HEK293T (cell line): ENCODE measurements around the gene IKZF3.

ENCODE experiments used
- CTCF ChIA-PET: fragments of 350-600 bp; formaldehyde crosslinking; extraction: SDS; loops from one replicate; lab custom pipeline; 2021; ENCODE audit warnings: antibody characterized with exemption, inconsistent platforms; lab: Yijun Ruan, JAX
- POLR2A ChIA-PET: fragments of 350-600 bp; formaldehyde crosslinking; extraction: SDS; loops from one replicate; lab custom pipeline; 2020; ENCODE audit warnings: antibody characterized with exemption, inconsistent platforms; lab: Yijun Ruan, JAX
- DNase-seq: peaks from one replicate; pipeline ENCODE4 v3.0.0; 2012; ENCODE audit warnings: mixed read lengths; ENCODE audit errors: extremely low spot score
- ARNT ChIP-seq: fragments of 450-650 bp; IDR thresholded peaks from 2 replicates; pipeline ENCODE4 v1.6.1; 2017; ENCODE audit warnings: mild to moderate bottlenecking
- BHLHE40 ChIP-seq: fragments of 450-650 bp; IDR thresholded peaks from 2 replicates; pipeline ENCODE4 v1.6.1; 2016; ENCODE audit warnings: mild to moderate bottlenecking, moderate library complexity, borderline replicate concordance
- CTBP1 ChIP-seq: fragments of 450-650 bp; IDR thresholded peaks from 2 replicates; pipeline ENCODE4 v1.6.1; 2016; ENCODE audit warnings: borderline replicate concordance
- ELF4 ChIP-seq: fragments of 450-650 bp; IDR thresholded peaks from 2 replicates; pipeline ENCODE4 v1.6.1; 2017; ENCODE audit warnings: antibody characterized with exemption
- FOXA1 ChIP-seq: fragments of 450-650 bp; IDR thresholded peaks from 2 replicates; pipeline ENCODE4 v1.6.1; 2016; ENCODE audit warnings: mild to moderate bottlenecking
- FOXK2 ChIP-seq: fragments of 450-650 bp; IDR thresholded peaks from 2 replicates; pipeline ENCODE4 v1.6.1; 2016; ENCODE audit warnings: mild to moderate bottlenecking
- FOXM1 ChIP-seq: fragments of 450-650 bp; IDR thresholded peaks from 2 replicates; pipeline ENCODE4 v1.6.1; 2017; ENCODE audit warnings: mild to moderate bottlenecking, borderline replicate concordance
- HDGF ChIP-seq: fragments of 450-650 bp; IDR thresholded peaks from 2 replicates; pipeline ENCODE4 v1.6.1; 2017; ENCODE audit warnings: antibody characterized with exemption, borderline replicate concordance
- L3MBTL2 ChIP-seq: fragments of 450-650 bp; conservative IDR thresholded peaks from 2 replicates; pipeline ENCODE4 v1.6.1; 2016; ENCODE audit warnings: mild to moderate bottlenecking
- LEF1 ChIP-seq: fragments of 450-650 bp; IDR thresholded peaks from 2 replicates; pipeline ENCODE4 v1.6.1; 2017; ENCODE audit warnings: mild to moderate bottlenecking, borderline replicate concordance
- NFRKB ChIP-seq: fragments of 450-650 bp; IDR thresholded peaks from 2 replicates; pipeline ENCODE4 v1.6.1; 2016; ENCODE audit warnings: mild to moderate bottlenecking, moderate library complexity
- PKNOX1 ChIP-seq: fragments of 450-650 bp; IDR thresholded peaks from 2 replicates; pipeline ENCODE4 v1.6.1; 2016
- SP1 ChIP-seq: fragments of 450-650 bp; IDR thresholded peaks from 2 replicates; pipeline ENCODE4 v1.6.1; 2017
- SUZ12 ChIP-seq: fragments of 450-650 bp; IDR thresholded peaks from 2 replicates; pipeline ENCODE4 v1.6.1; 2016; ENCODE audit warnings: mild to moderate bottlenecking
- TARDBP ChIP-seq: fragments of 450-650 bp; IDR thresholded peaks from 2 replicates; pipeline ENCODE4 v1.6.1; 2016
- ZNF384 ChIP-seq: fragments of 450-650 bp; IDR thresholded peaks from 2 replicates; pipeline ENCODE4 v1.6.1; 2016

The IKZF3 gene

DNA sequence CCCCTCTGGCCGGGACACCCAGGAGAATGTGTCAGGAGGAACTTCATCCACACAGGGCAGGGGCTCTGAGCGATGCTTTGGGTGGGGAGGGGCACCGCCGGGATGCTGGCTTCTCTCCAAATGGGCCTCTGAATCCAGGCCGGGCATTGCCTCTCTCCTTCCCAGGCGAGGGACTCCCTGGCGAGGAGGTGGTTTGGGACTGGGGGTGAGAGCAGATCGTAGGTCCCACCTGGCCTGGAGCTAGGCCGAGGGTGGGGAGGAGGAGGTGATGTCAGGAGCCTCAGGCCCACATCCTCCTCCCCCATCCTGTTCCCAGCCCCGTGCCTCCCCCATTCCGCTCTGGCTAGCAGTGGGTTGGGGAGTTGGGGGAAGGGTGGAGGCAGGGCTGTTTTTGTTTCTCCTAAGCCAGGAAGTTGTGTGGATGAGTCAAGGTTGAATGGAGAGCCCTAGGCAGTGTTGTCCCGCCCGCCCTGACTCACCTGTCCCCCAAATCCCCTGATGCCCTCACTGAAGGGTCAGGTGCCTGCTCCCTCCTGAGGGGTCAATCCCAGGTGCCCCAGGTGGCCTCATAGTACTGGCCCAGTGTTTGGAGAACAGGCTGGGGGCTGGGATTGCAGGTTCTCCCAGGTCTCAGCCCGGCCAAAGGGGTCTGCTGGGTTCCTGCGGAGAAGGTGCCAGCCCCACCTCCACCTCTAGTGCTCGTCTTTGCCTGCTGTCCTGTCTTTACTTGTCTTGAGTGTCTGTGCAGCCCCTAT, 123.6 kb downstream of the IKZF3 start:
- ChIA-PET POLR2A (interaction anchor here (0.7 kb wide), 1 partner anchor 12 kb away, joined by 3 read pairs; no protein-coding TSS in a partner anchor), CTCF (no interaction called here)
- no peak for DNase-seq

DNA sequence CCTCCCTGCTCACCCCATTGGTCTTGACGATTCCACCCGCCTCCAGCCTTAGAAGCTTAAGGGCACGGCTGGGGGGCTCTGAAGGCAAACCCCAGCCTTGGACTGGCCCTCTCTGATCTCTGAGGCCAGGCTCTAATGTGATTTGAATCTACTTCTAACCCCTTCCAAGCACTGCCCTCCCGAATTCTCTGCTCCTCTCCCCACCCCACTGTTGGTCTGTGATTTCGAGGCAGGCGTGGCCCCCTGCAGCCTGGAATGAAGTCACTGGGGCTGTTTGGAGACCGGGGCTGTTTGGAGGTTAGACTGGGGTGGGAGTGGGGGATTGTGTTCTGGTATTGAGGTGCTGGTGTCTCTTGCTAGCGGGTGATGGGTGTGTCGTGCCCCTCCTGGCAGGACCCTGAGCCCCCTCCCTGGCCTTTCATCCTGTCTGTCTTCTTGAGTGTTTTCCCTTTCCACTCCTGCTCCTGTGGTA, 124.2 kb downstream of the IKZF3 start:
- DNase-seq: no peak
- TF ChIP-seq LEF1 (no peak), SUZ12 (no peak), TARDBP (no peak), L3MBTL2 (no peak), FOXK2 (no peak), FOXA1 (no peak)
- CTCF ChIA-PET: interaction anchor here (1.1 kb wide), 1 partner anchor 10 kb away, joined by 6 read pairs; the partner anchor contains the start of gene MIEN1
- POLR2A ChIA-PET: interaction anchor here (0.7 kb wide), 1 partner anchor 10 kb away, joined by 3 read pairs; no protein-coding TSS in a partner anchor

More for the DNA sequence above, 123.6 kb downstream of the IKZF3 start:
- TF ChIP-seq FOXA1 (no peak), CTBP1 (no peak), LEF1 (no peak), ZNF384 (no peak)

GRCh38 chr17:39738983-39739884, 124.9 kb downstream of the IKZF3 start:
- DNase-seq: no peak
- TF ChIP-seq BHLHE40 (no peak), FOXM1 (no peak)
- ChIA-PET POLR2A (interaction anchor here (0.7 kb wide), 1 partner anchor 10 kb away, joined by 3 read pairs; no protein-coding TSS in a partner anchor), CTCF (interaction anchor here (1.1 kb wide), 1 partner anchor 9 kb away, joined by 6 read pairs; the partner anchor contains the start of gene MIEN1)

- ChIA-PET CTCF (no interaction called here), POLR2A (no interaction called here)
- TF ChIP-seq FOXM1: no peak
- no peak for TF ChIP-seq ELF4
- TF ChIP-seq ZNF384: no peak
- no peak for TF ChIP-seq HDGF
- no peak for TF ChIP-seq ARNT
- TF ChIP-seq CTBP1: no peak
- TF ChIP-seq FOXA1: no peak
- TF ChIP-seq FOXK2: no peak
- no peak for TF ChIP-seq SP1
- TF ChIP-seq NFRKB: no peak
- no peak for DNase-seq
Observed at GRCh38 chr17:39738568-39738901, 125.6 kb downstream of the IKZF3 start.

DNA sequence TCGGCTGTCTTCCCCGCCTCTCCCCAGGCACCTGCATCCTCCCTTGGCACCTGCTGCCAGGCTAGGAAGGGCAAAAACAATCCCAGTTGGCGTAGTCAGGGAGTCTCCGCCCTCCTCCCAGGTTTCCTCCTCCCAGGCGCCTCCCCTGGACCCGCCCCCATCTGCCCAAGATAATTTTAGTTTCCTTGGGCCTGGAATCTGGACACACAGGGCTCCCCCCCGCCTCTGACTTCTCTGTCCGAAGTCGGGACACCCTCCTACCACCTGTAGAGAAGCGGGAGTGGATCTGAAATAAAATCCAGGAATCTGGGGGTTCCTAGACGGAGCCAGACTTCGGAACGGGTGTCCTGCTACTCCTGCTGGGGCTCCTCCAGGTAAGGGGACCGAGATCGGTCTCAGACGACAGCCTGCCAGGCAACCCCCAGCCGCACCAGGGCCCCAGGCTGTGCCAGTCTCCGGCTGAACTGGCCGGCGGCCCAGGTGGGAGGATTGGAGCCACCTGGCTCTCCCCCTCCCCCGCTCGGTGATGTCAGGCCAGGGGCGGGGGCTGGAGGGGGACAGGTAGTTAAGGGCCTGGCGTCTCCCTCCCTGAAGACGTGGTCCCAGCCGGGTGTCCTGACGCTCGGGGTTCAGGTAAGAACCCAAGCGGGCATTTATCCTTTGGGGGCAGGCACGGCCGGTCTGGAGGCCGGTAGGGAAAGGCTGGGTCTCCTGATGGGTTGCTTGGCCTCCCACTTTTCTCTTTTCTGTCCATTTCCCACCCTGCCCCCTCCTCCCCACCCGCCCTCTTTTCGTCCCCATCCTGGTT, 126.1 kb downstream of the IKZF3 start, which contains the start of gene GRB7:
GRB7 (plus strand) TSS at position 179 of the 808 bp plus-strand sequence. CDS start 4,364 bp downstream, outside the sequence.
- CTCF ChIA-PET: no interaction called here
- POLR2A ChIA-PET: interaction anchor here (1.0 kb wide), 1 partner anchor 38 kb away, joined by 4 read pairs; the partner anchor contains the start of gene ERBB2
- no peak for DNase-seq
- TF ChIP-seq L3MBTL2 (no peak), LEF1 (no peak), PKNOX1 (no peak), FOXM1 (no peak), FOXK2 (no peak)

- DNase-seq: no peak
- ChIA-PET CTCF (no interaction called here), POLR2A (interaction anchor here (1.0 to 1.6 kb wide), 2 partner anchors 38 to 50 kb away, joined by 4 read pairs; partner anchors contain the start of genes ERBB2 and PGAP3)
- TF ChIP-seq L3MBTL2 (no peak), FOXA1 (no peak), FOXM1 (no peak), ARNT (no peak), SP1 (no peak), NFRKB (no peak), BHLHE40 (no peak), SUZ12 (no peak), PKNOX1 (no peak)
Observed at GRCh38 chr17:39737206-39737759, 126.8 kb downstream of the IKZF3 start.
